Neural cell (in vitro differentiated cells): ENCODE results near the gene OLFM3. TPM values are rescaled to one million over a fixed set of nuclear protein-coding genes. Genes with fewer than 3 reads are reported as not detected.

Source experiments
- H2AFZ ChIP-seq: fragments of 200-600, 300-800 bp; sonication (generic), shearing (Covaris generic); 2 replicates; pipeline ENCODE4 v1.6.0; 2014; ENCODE audit warnings: low read depth, mild to moderate bottlenecking, antibody characterized with exemption, low read length, moderate library complexity
- H3F3A ChIP-seq: fragments of 200-600 bp; shearing (Covaris generic); 2 replicates; pipeline ENCODE4 v1.6.1; 2016; ENCODE audit warnings: mild to moderate bottlenecking, moderate library complexity, mixed read lengths, antibody characterized with exemption, low read length; ENCODE audit not compliant: insufficient read depth, poor library complexity, severe bottlenecking
- H3K27ac ChIP-seq: fragments of 200-600, 300-800 bp; sonication (generic), shearing (Covaris generic); 2 replicates; pipeline ENCODE4 v1.5.1; 2014; ENCODE audit warnings: mild to moderate bottlenecking, low read length, moderate library complexity
- H3K27me3 ChIP-seq: fragments of 300-800, 200-600 bp; sonication (generic), shearing (Covaris generic); 2 replicates; pipeline ENCODE4 v1.6.0; 2014; ENCODE audit warnings: mild to moderate bottlenecking, low read depth, low read length, moderate library complexity; ENCODE audit not compliant: insufficient read depth
- H3K36me3 ChIP-seq: fragments of 300-800, 200-600 bp; sonication (generic), shearing (Covaris generic); 2 replicates; pipeline ENCODE4 v1.5.1; 2014; ENCODE audit warnings: mild to moderate bottlenecking, antibody characterized with exemption, low read length, moderate library complexity; ENCODE audit not compliant: insufficient read depth
- H3K4me2 ChIP-seq: fragments of 300-800, 200-600 bp; sonication (generic), shearing (Covaris generic); 2 replicates; pipeline ENCODE4 v1.6.0; 2014; ENCODE audit warnings: mild to moderate bottlenecking, low read length
- H3K4me3 ChIP-seq: fragments of 300-800, 200-600 bp; sonication (generic), shearing (Covaris generic); 2 replicates; pipeline ENCODE4 v1.5.1; 2014; ENCODE audit warnings: mild to moderate bottlenecking, low read length, moderate library complexity
- H3K79me2 ChIP-seq: fragments of 200-600 bp; shearing (Covaris generic); replicated peaks from 2 replicates; pipeline ENCODE4 v1.6.0; 2014; ENCODE audit warnings: mild to moderate bottlenecking, low read length, moderate library complexity; ENCODE audit not compliant: insufficient read depth
- H3K9ac ChIP-seq: fragments of 300-800, 200-600 bp; sonication (generic), shearing (Covaris generic); 2 replicates; pipeline ENCODE4 v1.6.1; 2016; ENCODE audit warnings: mild to moderate bottlenecking, low read length, mixed read lengths
- H3K9me2 ChIP-seq: fragments of 200-600 bp; shearing (Covaris generic); 2 replicates; pipeline ENCODE4 v1.6.1; 2016; ENCODE audit warnings: mild to moderate bottlenecking, low read length, mixed read lengths; ENCODE audit not compliant: insufficient read depth
- H3K9me3 ChIP-seq: fragments of 200-600, 300-800 bp; sonication (generic), shearing (Covaris generic); 2 replicates; pipeline ENCODE4 v1.6.1; 2016; ENCODE audit warnings: mild to moderate bottlenecking, mixed run types, low read length, moderate library complexity, mixed read lengths
- H4K20me1 ChIP-seq: fragments of 200-600 bp; shearing (Covaris generic); 2 replicates; pipeline ENCODE4 v1.6.1; 2016; ENCODE audit warnings: mild to moderate bottlenecking, mixed run types; ENCODE audit not compliant: insufficient read depth
- CTCF ChIP-seq: fragments of 450-650 bp; IDR thresholded peaks from 2 replicates; pipeline ENCODE4 v1.5.1; 2014; ENCODE audit warnings: antibody characterized with exemption, mild to moderate bottlenecking, moderate library complexity; ENCODE audit not compliant: poor library complexity, severe bottlenecking
- EP300 ChIP-seq: fragments of 450-650 bp; conservative IDR thresholded peaks from 2 replicates; pipeline ENCODE4 v1.6.1; 2014; ENCODE audit warnings: antibody characterized with exemption, mild to moderate bottlenecking, moderate library complexity; ENCODE audit not compliant: poor library complexity, severe bottlenecking
- EZH2 ChIP-seq: fragments of 200-600, 300-800 bp; shearing (Covaris generic), sonication (generic); IDR thresholded peaks from 2 replicates; pipeline ENCODE4 v1.6.1; 2014; ENCODE audit warnings: antibody characterized with exemption, low read length, borderline replicate concordance, mild to moderate bottlenecking; ENCODE audit not compliant: insufficient read depth, poor library complexity, severe bottlenecking
- MXI1 ChIP-seq: fragments of 450-650 bp; conservative IDR thresholded peaks from 2 replicates; pipeline ENCODE4 v1.6.1; 2014; ENCODE audit warnings: antibody characterized with exemption, mild to moderate bottlenecking; ENCODE audit not compliant: poor library complexity, severe bottlenecking
- POLR2AphosphoS5 ChIP-seq: IDR thresholded peaks from 2 replicates; pipeline ENCODE4 v1.6.1; 2012
- RAD21 ChIP-seq: fragments of 450-650 bp; conservative IDR thresholded peaks from 2 replicates; pipeline ENCODE4 v1.6.1; 2014; ENCODE audit warnings: antibody characterized with exemption, mild to moderate bottlenecking, moderate library complexity
- REST ChIP-seq: IDR thresholded peaks from 2 replicates; pipeline ENCODE4 v1.6.1; 2012; ENCODE audit warnings: borderline replicate concordance
- SMC3 ChIP-seq: fragments of 450-650 bp; conservative IDR thresholded peaks from 2 replicates; pipeline ENCODE4 v1.6.1; 2014; ENCODE audit warnings: antibody characterized with exemption, mild to moderate bottlenecking, moderate library complexity; ENCODE audit not compliant: poor library complexity
- TAF1 ChIP-seq: IDR thresholded peaks from 2 replicates; pipeline ENCODE4 v1.6.1; 2012; ENCODE audit warnings: low read depth
- polyA plus RNA-seq: library from polyadenylated mRNA; depleted of rRNA; stranded (reverse); fragments of >200 nt; gene quantifications from 2 replicates; pipeline ENCODE4 v1.2.3, GENCODE V29; 2014

Gene OLFM3
- polyA plus RNA-seq, 1 donor from 2014 or later: 7.9 TPM

GRCh38 chr1:101854271-101854670 lies 142.5 kb downstream of the OLFM3 start:
- H3K79me2 ChIP-seq: no peaks in the 10 kb centered on the region
- no peaks in the 10 kb centered on the region for H3K36me3 ChIP-seq
- H2AFZ ChIP-seq: no peak overlapping the region
- no peaks in the 10 kb centered on the region for H3K9me2 ChIP-seq
- no peaks in the 10 kb centered on the region for H3K27me3 ChIP-seq
- H3K4me3 ChIP-seq: no peak overlapping the region
- H4K20me1 ChIP-seq: no peaks in the 10 kb centered on the region
- no peaks in the 10 kb centered on the region for H3K9me3 ChIP-seq
- TF ChIP-seq EP300 (no peak), SMC3 (no peak), TAF1 (no peak), MXI1 (no peak), REST (no peak), CTCF (no peak), RAD21 (no peak), POLR2AphosphoS5 (no peak), EZH2 (no peak)
- no peaks in the 10 kb centered on the region for H3F3A ChIP-seq
- H3K27ac ChIP-seq: no peak overlapping the region
- H3K9ac ChIP-seq: no peak overlapping the region
- H3K4me2 ChIP-seq: no peak overlapping the region

- Histone ChIP-seq H3F3A (no peaks in the 10 kb centered on the region), H3K36me3 (no peaks in the 10 kb centered on the region), H3K9me3 (no peaks in the 10 kb centered on the region), H3K27ac (no peak overlapping the region), H4K20me1 (no peaks in the 10 kb centered on the region), H3K4me3 (no peak overlapping the region), H3K9ac (no peak overlapping the region), H2AFZ (no peak overlapping the region), H3K4me2 (no peak overlapping the region), H3K27me3 (no peaks in the 10 kb centered on the region), H3K9me2 (no peaks in the 10 kb centered on the region), H3K79me2 (no peaks in the 10 kb centered on the region)
- TF ChIP-seq POLR2AphosphoS5 (no peak), TAF1 (no peak)
These were observed 143.8 kb downstream of the OLFM3 start for GRCh38 chr1:101852936-101853335.

GRCh38 chr1:101849356-101849755 lies 147.4 kb downstream of the OLFM3 start:
- H3K9me3 ChIP-seq: no peaks in the 10 kb centered on the region
- H3K9ac ChIP-seq: no peak overlapping the region
- no peak overlapping the region for H2AFZ ChIP-seq
- no peak overlapping the region for H3K4me3 ChIP-seq
- no peaks in the 10 kb centered on the region for H3F3A ChIP-seq
- no peaks in the 10 kb centered on the region for H3K36me3 ChIP-seq
- TF ChIP-seq EP300: no peak
- H3K27me3 ChIP-seq: peaks cover 4% of the 10 kb centered on the region
- H3K4me2 ChIP-seq: no peak overlapping the region
- H3K79me2 ChIP-seq: no peaks in the 10 kb centered on the region
- no peaks in the 10 kb centered on the region for H4K20me1 ChIP-seq
- H3K27ac ChIP-seq: no peak overlapping the region
- no peaks in the 10 kb centered on the region for H3K9me2 ChIP-seq
